Endothelial cell of umbilical vein (primary cell): Measurements from ENCODE around the gene MYL11. TPM values are rescaled to one million over a fixed set of nuclear protein-coding genes. Genes with fewer than 3 reads are reported as not detected.

Experiments used
- BruUV-seq: library from RNA; stranded (reverse); fragments of 400-500 nt; replicated peaks from 2 replicates; lab custom pipeline; 2021; lab: Mats Ljungman, UMichigan
- CTCF ChIA-PET: fragments of 300-600, 350-600 bp; sonication (Branson Sonifier 250); formaldehyde crosslinking; loops from one replicate; lab custom pipeline; 2021; ENCODE audit warnings: antibody characterized with exemption, inconsistent platforms; lab: Charles Lee
- POLR2A ChIA-PET: fragments of 300-600, 350-600 bp; sonication (Branson Sonifier 250); formaldehyde crosslinking; loops from one replicate; lab custom pipeline; 2021; ENCODE audit warnings: antibody characterized with exemption, inconsistent platforms; lab: Charles Lee
- DNase-seq: peaks from one replicate; pipeline ENCODE4 v3.0.0-alpha.2; 2011; ENCODE audit warnings: low read depth, low spot score
- FAIRE-seq: peaks from 2 replicates; lab custom pipeline; 2011; peaks lifted over from hg19 to GRCh38; lab: Jason Lieb, UNC
- H2AFZ ChIP-seq: 2 replicates; pipeline ENCODE4 v1.6.0; 2012; ENCODE audit warnings: low read depth, low read length, control low read depth, inconsistent platforms
- H3K27ac ChIP-seq: 2 replicates; pipeline ENCODE4 v1.5.1; 2011; ENCODE audit warnings: low read depth, mild to moderate bottlenecking, control low read depth, low read length, moderate library complexity; ENCODE audit not compliant: insufficient read depth
- H3K27me3 ChIP-seq, 2 experiments: 2 replicates each; pipeline versions ENCODE4 v1.6.0 to v1.6.1; 2011; ENCODE audit warnings: low read length in 2 of 2, mixed read lengths in 1 of 2; ENCODE audit not compliant: control insufficient read depth in 2 of 2, insufficient read depth in 2 of 2
- H3K36me3 ChIP-seq, 2 experiments: 2 replicates in 1 of 2; 3 replicates in 1 of 2; pipeline ENCODE4 v1.5.1; 2011; ENCODE audit warnings: low read length in 2 of 2, mild to moderate bottlenecking in 1 of 2, moderate library complexity in 1 of 2; ENCODE audit not compliant: control insufficient read depth in 2 of 2, insufficient read depth in 2 of 2; ENCODE audit errors: extremely low read depth in 1 of 2
- H3K4me1 ChIP-seq: 3 replicates; pipeline ENCODE4 v1.5.1; 2011; ENCODE audit warnings: mild to moderate bottlenecking, low read length; ENCODE audit not compliant: control insufficient read depth, insufficient read depth; ENCODE audit errors: extremely low read depth
- H3K4me2 ChIP-seq: 2 replicates; pipeline ENCODE4 v1.6.1; 2011; ENCODE audit warnings: low read length, control low read depth, mixed read lengths; ENCODE audit not compliant: insufficient read depth
- H3K4me3 ChIP-seq, 3 experiments: fragments of 200-600 bp in 1 of 3; sonication (generic), shearing (Covaris generic) in 1 of 3; replicated peaks in 1 of 3; 2 replicates each; pipeline ENCODE4 v1.5.1; 2011 to 2016; ENCODE audit warnings: control low read depth in 3 of 3, low read length in 3 of 3, mild to moderate bottlenecking in 2 of 3, inconsistent platforms in 1 of 3, low read depth in 1 of 3, moderate library complexity in 1 of 3; ENCODE audit not compliant: insufficient read depth in 1 of 3
- H3K79me2 ChIP-seq: 2 replicates; pipeline ENCODE4 v1.6.0; 2012; ENCODE audit warnings: low read length, inconsistent platforms; ENCODE audit not compliant: control insufficient read depth, insufficient read depth
- H3K9ac ChIP-seq: replicated peaks from 2 replicates; pipeline ENCODE3; 2011; ENCODE audit warnings: low read length, control low read depth; ENCODE audit not compliant: insufficient read depth; ENCODE audit errors: extremely low read depth
- H3K9me1 ChIP-seq: replicated peaks from 3 replicates; pipeline ENCODE4 v1.6.0; 2011; ENCODE audit warnings: mild to moderate bottlenecking, low read length; ENCODE audit not compliant: control insufficient read depth, insufficient read depth; ENCODE audit errors: extremely low read depth
- H3K9me3 ChIP-seq: replicated peaks from 2 replicates; pipeline ENCODE4 v1.5.1; 2012; ENCODE audit warnings: low read length, inconsistent platforms; ENCODE audit not compliant: control insufficient read depth, insufficient read depth
- H4K20me1 ChIP-seq: replicated peaks from 2 replicates; pipeline ENCODE3; 2011; ENCODE audit warnings: mild to moderate bottlenecking, low read length; ENCODE audit not compliant: control insufficient read depth, insufficient read depth; ENCODE audit errors: extremely low read depth
- CTCF ChIP-seq, 2 donors: IDR thresholded peaks; 1 replicate in 1 of 2; 2 replicates in 1 of 2; pipeline ENCODE4 v1.5.1; 2011; ENCODE audit warnings: low read length in 2 of 2, mild to moderate bottlenecking in 2 of 2, moderate library complexity in 2 of 2, control low read depth in 1 of 2, inconsistent platforms in 1 of 2, low read depth in 1 of 2; ENCODE audit not compliant: insufficient read depth in 1 of 2; ENCODE audit errors: extremely low read depth in 1 of 2
- EZH2 ChIP-seq: IDR thresholded peaks from 2 replicates; pipeline ENCODE4 v1.6.1; 2012; ENCODE audit warnings: borderline replicate concordance, low read depth, mild to moderate bottlenecking, moderate library complexity, low read length, inconsistent platforms; ENCODE audit not compliant: severe bottlenecking
- FOS ChIP-seq: IDR thresholded peaks from 2 replicates; pipeline ENCODE4 v1.6.1; 2011; ENCODE audit warnings: mild to moderate bottlenecking, low read length, moderate library complexity, borderline replicate concordance; ENCODE audit not compliant: insufficient read depth
- GATA2 ChIP-seq: IDR thresholded peaks from 2 replicates; pipeline ENCODE4 v1.7.0; 2011; ENCODE audit warnings: low read depth, mild to moderate bottlenecking, moderate library complexity, mixed read lengths, low read length; ENCODE audit not compliant: insufficient read length, insufficient read depth
- JUN ChIP-seq: IDR thresholded peaks from 2 replicates; pipeline ENCODE4 v1.6.1; 2011; ENCODE audit warnings: borderline replicate concordance, low read depth; ENCODE audit not compliant: insufficient read length, insufficient read depth
- MAX ChIP-seq: IDR thresholded peaks from 2 replicates; pipeline ENCODE4 v1.6.1; 2011; ENCODE audit not compliant: insufficient read depth, insufficient read length
- MYC ChIP-seq: IDR thresholded peaks from one replicate; pipeline ENCODE4 v1.6.1; 2011; ENCODE audit warnings: mild to moderate bottlenecking, low read depth, low read length
- POLR2A ChIP-seq: IDR thresholded peaks from 2 replicates; pipeline ENCODE4 v1.6.1; 2012; ENCODE audit warnings: low read depth, mild to moderate bottlenecking, control low read depth, low read length
- POLR2AphosphoS5 ChIP-seq: IDR thresholded peaks from 2 replicates; pipeline ENCODE4 v1.6.1; 2012; ENCODE audit warnings: low read depth, mild to moderate bottlenecking, control low read depth, low read length, moderate library complexity; ENCODE audit not compliant: insufficient read depth
- dilution Hi-C: fragments of 300-500 bp; cut with MboI; formaldehyde crosslinking; loops from one replicate; pipeline ENCODE4 v1.15.0; 2019; ENCODE audit warnings: low sequenced_read_pairs; ENCODE audit not compliant: extremely low pct_ligation_motif_present
- intact Hi-C: fragments of 100-400 bp; cut with micrococcal nuclease; formaldehyde crosslinking; loops from one replicate; pipeline ENCODE4 v1.10.0; 2022
- polyA plus RNA-seq, 4 experiments: library from polyadenylated mRNA; depleted of rRNA in 3 of 4; stranded (reverse) in 3 of 4; unstranded in 1 of 4; fragments of >200 nt; gene quantifications; 2 replicates each; pipeline versions ENCODE4 v1.2.1 to v1.2.3, GENCODE V29; 2011 to 2012; ENCODE audit warnings: missing spikeins in 1 of 4
- total RNA-seq: library from RNA; stranded (reverse); gene quantifications from 2 replicates; pipeline ENCODE4 v1.2.3, GENCODE V29; 2021

The MYL11 gene
- total and polyA plus RNA-seq, 2 donors (not counting 3 experiments of a cell fraction or from before 2014, with no cell fraction given) = 1.3 TPM; not detected in 1

- dilution Hi-C loops (no loop called here), intact Hi-C loops (no loop called here)
- H3K27me3 ChIP-seq = no peaks in the 10 kb centered on the region
- TF ChIP-seq POLR2AphosphoS5 = no peak
- no peak for TF ChIP-seq JUN
- no peak for TF ChIP-seq EZH2
- TF ChIP-seq MYC = no peak
- TF ChIP-seq POLR2A = no peak
- no peak for TF ChIP-seq GATA2
- no peak for TF ChIP-seq FOS
- no peak for TF ChIP-seq MAX
- TF ChIP-seq CTCF (IDR thresholded peaks at IDR 0.05; ENCODE audit: extremely low read depth in 1 of 2, insufficient read depth in 1 of 2, low read depth in 1 of 2, low read length in 2 of 2) = no peak
- FAIRE-seq (no peak), DNase-seq (no peak)
- no peaks in the 10 kb centered on the region for H4K20me1 ChIP-seq
- H3K4me2 ChIP-seq = no peak overlapping the region
- CTCF ChIA-PET = interaction anchor here (1.8 kb wide), 1 partner anchor 50 kb away, joined by 5 read pairs; no protein-coding TSS in a partner anchor
- no peak overlapping the region for H3K4me3 ChIP-seq
- H2AFZ ChIP-seq = no peak overlapping the region
- H3K79me2 ChIP-seq = peaks cover 33% of the 10 kb centered on the region
- no peak overlapping the region for H3K9ac ChIP-seq
- no peak overlapping the region for H3K27ac ChIP-seq
- H3K9me3 ChIP-seq = no peaks in the 10 kb centered on the region
- POLR2A ChIA-PET = no interaction called here
- H3K36me3 ChIP-seq = peaks cover under 1 to 31% of the 10 kb centered on the region in 2 experiments
- no TSS peak for BruUV-seq
- no peaks in the 10 kb centered on the region for H3K9me1 ChIP-seq
- peaks cover 7% of the 10 kb centered on the region for H3K4me1 ChIP-seq
These were observed 14.8 kb upstream of the MYL11 start for GRCh38 chr16:30359871-30360170.
